Peyer's patch (tissue), 4 donors: Measurements from ENCODE around the gene ABCG4. TPM values are rescaled to one million over a fixed set of nuclear protein-coding genes. Genes with fewer than 3 reads are reported as not detected.
"Not testable (repeated sequence)": the region's sequence is repeated elsewhere in the genome, so short reads cannot be mapped to it uniquely, and the experiment has no call there.

Experiments
- DNase-seq, 3 donors: peaks; one replicate each; pipeline ENCODE4 v3.0.0-alpha.2; 2017 to 2019
- H3K27ac ChIP-seq, 4 donors: fragments of 200-600 bp; sonication (generic); one replicate each; pipeline ENCODE4 v1.5.1; 2016 to 2019
- H3K27me3 ChIP-seq, 2 donors: fragments of 200-600 bp; sonication (generic); one replicate each; pipeline ENCODE4 v1.5.1; 2019
- H3K36me3 ChIP-seq, 3 donors: fragments of 200-600 bp; sonication (generic); one replicate each; pipeline ENCODE4 v1.5.1; 2016 to 2019
- H3K4me1 ChIP-seq, 4 donors: fragments of 200-600 bp; sonication (generic); one replicate each; pipeline ENCODE4 v1.5.1; 2016 to 2019
- H3K4me3 ChIP-seq, 4 donors: fragments of 200-600 bp; sonication (generic); 1 replicate in 3 of 4; 2 replicates in 1 of 4; pipeline ENCODE4 v1.5.1; 2016 to 2019; ENCODE audit warnings: mild to moderate bottlenecking in 1 of 4
- H3K9me3 ChIP-seq, 4 donors: fragments of 200-600 bp; sonication (generic); one replicate each; pipeline ENCODE4 v1.5.1; 2016 to 2019; ENCODE audit warnings: mild to moderate bottlenecking in 1 of 4
- POLR2A ChIP-seq, 2 donors: fragments of 450-650 bp; IDR thresholded peaks; one replicate each; pipeline ENCODE4 v1.5.1; 2017; ENCODE audit warnings: antibody characterized with exemption in 2 of 2, mild to moderate bottlenecking in 2 of 2, moderate library complexity in 2 of 2
- total RNA-seq, 4 donors: library from RNA; depleted of rRNA; stranded (reverse); fragments of >200 nt; gene quantifications; one replicate each; pipeline ENCODE4 v1.1.0, GENCODE V29; 2016
- TF ChIP-seq, protein P1 (sequence below), 6 experiments: fragments of 450-650 bp in 4 of 6; fragments of 200-600 bp in 2 of 6; sonication (generic) in 1 of 6; IDR thresholded peaks; one replicate each; pipeline ENCODE4 v1.5.1; 2017 to 2019; ENCODE audit warnings: antibody characterized with exemption in 6 of 6, mild to moderate bottlenecking in 3 of 6, moderate library complexity in 1 of 6

Gene ABCG4
- total RNA-seq, 4 donors from 2014 or later, result not detected

DNA sequence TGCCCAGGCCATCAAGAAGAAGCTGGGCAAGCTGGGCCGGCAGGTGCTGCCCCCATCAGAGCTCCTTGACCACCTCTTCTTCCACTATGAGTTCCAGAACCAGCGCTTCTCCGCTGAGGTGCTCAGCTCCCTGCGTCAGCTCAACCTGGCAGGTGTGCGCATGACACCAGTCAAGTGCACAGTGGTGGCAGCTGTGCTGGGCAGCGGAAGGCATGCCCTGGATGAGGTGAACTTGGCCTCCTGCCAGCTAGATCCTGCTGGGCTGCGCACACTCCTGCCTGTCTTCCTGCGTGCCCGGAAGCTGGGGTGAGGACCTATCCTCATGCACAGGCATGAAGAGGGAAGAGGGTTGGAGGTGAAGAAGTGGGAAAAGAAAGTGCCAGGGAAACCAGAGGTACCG is 31.1 kb downstream of the ABCG4 start:
- Histone ChIP-seq H3K36me3 (peaks cover 0 to 17% (median 0%) of the 10 kb centered on the region in 3 donors), H3K9me3 (no peaks in the 10 kb centered on the region), H3K4me3 (no peak overlapping the region), H3K27ac (no peak overlapping the region), H3K4me1 (no peaks in the 10 kb centered on the region), H3K27me3 (no peaks in the 10 kb centered on the region)
- TF ChIP-seq, protein P1, sequence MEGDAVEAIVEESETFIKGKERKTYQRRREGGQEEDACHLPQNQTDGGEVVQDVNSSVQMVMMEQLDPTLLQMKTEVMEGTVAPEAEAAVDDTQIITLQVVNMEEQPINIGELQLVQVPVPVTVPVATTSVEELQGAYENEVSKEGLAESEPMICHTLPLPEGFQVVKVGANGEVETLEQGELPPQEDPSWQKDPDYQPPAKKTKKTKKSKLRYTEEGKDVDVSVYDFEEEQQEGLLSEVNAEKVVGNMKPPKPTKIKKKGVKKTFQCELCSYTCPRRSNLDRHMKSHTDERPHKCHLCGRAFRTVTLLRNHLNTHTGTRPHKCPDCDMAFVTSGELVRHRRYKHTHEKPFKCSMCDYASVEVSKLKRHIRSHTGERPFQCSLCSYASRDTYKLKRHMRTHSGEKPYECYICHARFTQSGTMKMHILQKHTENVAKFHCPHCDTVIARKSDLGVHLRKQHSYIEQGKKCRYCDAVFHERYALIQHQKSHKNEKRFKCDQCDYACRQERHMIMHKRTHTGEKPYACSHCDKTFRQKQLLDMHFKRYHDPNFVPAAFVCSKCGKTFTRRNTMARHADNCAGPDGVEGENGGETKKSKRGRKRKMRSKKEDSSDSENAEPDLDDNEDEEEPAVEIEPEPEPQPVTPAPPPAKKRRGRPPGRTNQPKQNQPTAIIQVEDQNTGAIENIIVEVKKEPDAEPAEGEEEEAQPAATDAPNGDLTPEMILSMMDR (IDR thresholded peaks at IDR 0.05), result no peak
- TF ChIP-seq POLR2A (IDR thresholded peaks at IDR 0.05), result no peak
- no peak for DNase-seq

DNA sequence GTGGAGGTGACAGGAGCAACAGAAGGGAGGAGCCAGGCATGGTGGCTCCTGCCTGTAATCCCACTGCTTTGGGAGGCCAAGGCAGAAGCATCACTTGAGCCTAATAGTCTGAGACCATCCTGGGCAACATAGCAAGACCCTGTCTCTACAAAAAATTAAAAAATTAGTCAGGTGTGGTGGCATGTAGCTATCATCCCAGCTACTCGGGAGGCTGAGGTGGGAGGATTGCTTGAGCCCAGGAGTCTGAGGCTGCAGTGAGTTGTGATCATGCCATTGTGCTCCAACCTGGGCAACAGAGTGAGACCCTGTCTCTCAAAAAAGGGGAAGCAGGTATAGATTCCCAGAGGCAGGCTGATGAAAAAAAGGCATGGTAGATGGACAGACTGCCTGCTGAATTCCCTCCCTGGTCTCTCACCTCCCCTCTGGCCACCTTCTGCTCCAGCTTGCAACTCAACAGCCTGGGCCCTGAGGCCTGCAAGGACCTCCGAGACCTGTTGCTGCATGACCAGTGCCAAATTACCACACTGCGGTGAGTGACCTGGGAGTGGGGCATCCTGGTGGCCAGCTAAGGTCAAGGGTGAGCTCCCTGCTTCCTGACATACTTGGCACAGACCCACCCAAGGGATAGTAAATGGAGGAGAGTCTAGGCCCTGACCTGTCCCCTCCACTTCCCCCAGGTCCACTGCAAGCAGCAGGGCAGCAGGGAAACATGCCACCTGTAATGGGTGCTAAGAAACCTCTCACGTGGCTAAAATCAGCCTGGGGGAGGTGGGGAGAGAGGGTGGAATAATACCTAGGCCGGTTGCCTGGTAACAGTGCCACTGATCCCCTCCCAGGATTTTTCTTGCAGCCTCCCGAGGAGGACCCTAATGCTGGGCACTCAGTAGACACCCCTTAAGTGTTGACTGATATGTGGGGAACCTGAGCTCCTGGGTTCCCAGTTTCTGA is 32.2 kb downstream of the ABCG4 start:
- no peaks in the 10 kb centered on the region for H3K4me1 ChIP-seq
- H3K27ac ChIP-seq, result no peak overlapping the region
- H3K4me3 ChIP-seq, result no peak overlapping the region
- no peak for DNase-seq
- H3K27me3 ChIP-seq, result no peaks in the 10 kb centered on the region
- no peak for TF ChIP-seq POLR2A (IDR thresholded peaks at IDR 0.05)
- TF ChIP-seq, protein P1 (IDR thresholded peaks at IDR 0.05), result no peak
- peaks cover 0 to 17% (median 0%) of the 10 kb centered on the region in 3 donors for H3K36me3 ChIP-seq
- no peaks in the 10 kb centered on the region for H3K9me3 ChIP-seq

DNA sequence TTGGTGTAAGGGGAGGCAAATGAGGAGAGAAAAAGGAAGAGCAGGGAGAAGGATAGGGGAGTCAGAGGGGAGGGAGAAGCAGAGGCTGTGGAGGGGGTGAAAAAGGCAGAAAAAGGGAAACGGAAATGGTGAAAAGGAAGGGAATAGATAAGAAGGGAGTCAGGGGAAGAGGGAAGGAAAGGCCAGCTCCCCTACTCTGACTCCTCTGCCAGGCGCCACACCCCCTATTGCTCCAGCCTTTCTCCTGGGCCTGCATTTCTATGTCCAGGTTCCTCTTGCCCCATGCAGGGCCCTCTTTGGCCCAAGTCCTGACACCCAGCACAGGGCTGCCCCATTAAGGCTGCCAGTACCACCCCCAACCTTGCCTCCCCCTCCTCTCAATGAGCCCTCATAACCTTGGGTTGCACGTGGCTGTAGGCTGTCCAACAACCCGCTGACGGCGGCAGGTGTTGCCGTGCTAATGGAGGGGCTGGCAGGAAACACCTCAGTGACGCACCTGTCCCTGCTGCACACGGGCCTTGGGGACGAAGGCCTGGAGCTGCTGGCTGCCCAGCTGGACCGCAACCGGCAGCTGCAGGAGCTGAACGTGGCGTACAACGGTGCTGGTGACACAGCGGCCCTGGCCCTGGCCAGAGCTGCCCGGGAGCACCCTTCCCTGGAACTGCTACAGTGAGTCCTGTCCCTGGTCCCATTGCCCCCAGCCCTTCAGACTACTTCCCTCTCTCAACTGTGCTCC is 33.0 kb downstream of the ABCG4 start:
- Histone ChIP-seq H3K27ac (no peak overlapping the region), H3K36me3 (peaks cover 0 to 17% (median 0%) of the 10 kb centered on the region in 3 donors), H3K27me3 (no peaks in the 10 kb centered on the region), H3K4me1 (no peaks in the 10 kb centered on the region), H3K4me3 (no peak overlapping the region), H3K9me3 (no peaks in the 10 kb centered on the region)
- DNase-seq, result no peak
- TF ChIP-seq POLR2A (IDR thresholded peaks at IDR 0.05), result no peak
- TF ChIP-seq, protein P1 (IDR thresholded peaks at IDR 0.05), result no peak

DNA sequence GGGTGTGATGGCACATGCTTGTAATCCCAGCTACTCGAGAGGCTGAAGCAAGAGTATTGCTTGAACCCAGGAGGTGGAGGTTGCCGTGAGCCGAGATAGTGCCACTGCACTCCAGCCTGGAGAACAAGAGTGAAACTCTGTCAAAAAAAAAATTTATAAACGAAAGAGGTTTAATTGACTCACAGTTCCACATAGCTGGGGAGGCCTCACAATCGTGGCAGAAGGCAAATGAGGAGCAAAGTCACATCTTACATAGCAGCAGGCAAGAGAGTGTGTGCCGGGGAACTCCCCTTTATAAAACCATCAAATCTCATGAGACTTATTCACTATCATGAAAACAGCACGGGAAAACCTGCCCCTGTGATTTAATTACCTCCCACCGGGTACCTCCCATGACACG is 35.5 kb downstream of the ABCG4 start:
- not testable (repeated sequence) for H3K9me3 ChIP-seq, H3K36me3 ChIP-seq, DNase-seq, H3K4me1 ChIP-seq, H3K27me3 ChIP-seq, H3K27ac ChIP-seq, H3K4me3 ChIP-seq

DNA sequence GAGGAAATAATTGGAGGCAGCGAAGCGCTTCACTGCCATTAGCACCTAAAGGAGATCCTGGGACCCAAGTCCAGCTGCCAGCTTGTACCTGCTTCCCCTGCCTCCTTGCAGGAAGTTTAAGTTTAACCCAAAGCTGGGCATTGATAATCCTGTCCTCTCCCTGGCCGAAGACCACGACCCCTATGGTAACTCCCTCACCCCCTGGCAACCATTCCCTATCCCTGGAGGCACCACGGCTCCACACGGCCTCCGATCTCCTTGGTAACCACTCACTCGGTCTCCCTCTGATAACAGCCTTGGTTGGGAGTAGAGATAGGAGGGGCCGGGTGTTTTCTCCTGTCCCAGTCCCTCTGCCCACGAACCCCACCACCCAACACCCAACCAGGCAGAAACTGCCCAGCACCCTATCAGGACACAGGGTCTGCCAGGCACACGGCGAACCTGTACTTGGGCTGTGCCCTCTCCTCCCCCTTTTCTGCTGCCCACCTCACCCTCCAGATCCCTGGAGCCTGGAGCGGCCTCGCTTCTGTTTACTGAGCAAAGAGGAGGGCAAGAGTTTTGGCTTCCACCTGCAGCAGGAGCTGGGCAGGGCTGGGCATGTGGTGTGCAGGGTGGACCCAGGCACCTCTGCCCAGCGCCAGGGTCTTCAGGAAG is 37.3 kb downstream of the ABCG4 start:
- Histone ChIP-seq H3K4me1 (no peaks in the 10 kb centered on the region), H3K27ac (peak overlapping the region in 3 of 4 donors; percentile 63 to 84 (median 73)), H3K9me3 (no peaks in the 10 kb centered on the region), H3K36me3 (no peaks in the 10 kb centered on the region), H3K4me3 (peak overlapping the region in 3 of 4 donors; percentile 25 to 66 (median 57)), H3K27me3 (no peaks in the 10 kb centered on the region)
- TF ChIP-seq, protein P1 (IDR thresholded peaks at IDR 0.05), result no peak
- no peak for TF ChIP-seq POLR2A (IDR thresholded peaks at IDR 0.05)
- no peak for DNase-seq
